ENCODE measurements around the gene TEX54.

GRCh38 chr11:62839050-62839945 lies 6.7 kb upstream of the TEX54 start, which contains the start of gene WDR74:
- no peak for TF ChIP-seq EZH2 (IDR thresholded peaks at IDR 0.05; ENCODE audit: borderline replicate concordance)
- no peak for TF ChIP-seq EZH2phosphoT487 (IDR thresholded peaks at IDR 0.05; ENCODE audit: low read depth, severe bottlenecking, unreplicated experiment)
- no peak for TF ChIP-seq CTCF (IDR thresholded peaks at IDR 0.05; ENCODE audit: poor library complexity)
